GM21786 (cell line): ENCODE measurements around the gene SOS1.

Experiments used
- ATAC-seq: cut with Tn5 transposase; IDR thresholded peaks from one replicate; pipeline ENCODE4 v1.9.1; 2021; ENCODE audit not compliant: unreplicated experiment

Gene SOS1

GRCh38 chr2:38935568-38936172 is 185.2 kb downstream of the SOS1 start:
- no peak for ATAC-seq

GRCh38 chr2:38934742-38935141 is 186.1 kb downstream of the SOS1 start:
- no peak for ATAC-seq

- no peak for ATAC-seq
Observed at GRCh38 chr2:38933653-38934052, 187.2 kb downstream of the SOS1 start.

GRCh38 chr2:38932586-38932985 is 188.3 kb downstream of the SOS1 start:
- no peak for ATAC-seq
